ENCODE data around the gene INAFM2. TPM values are rescaled to one million over a fixed set of nuclear protein-coding genes. Genes with fewer than 3 reads are reported as not detected.
A peak's percentile ranks its signal among the peaks of the same experiment; 100 is the strongest.

Gene INAFM2
- total and polyA plus RNA-seq, 4 donors: 3.3 to 5.7 (median 4.4) TPM

DNA sequence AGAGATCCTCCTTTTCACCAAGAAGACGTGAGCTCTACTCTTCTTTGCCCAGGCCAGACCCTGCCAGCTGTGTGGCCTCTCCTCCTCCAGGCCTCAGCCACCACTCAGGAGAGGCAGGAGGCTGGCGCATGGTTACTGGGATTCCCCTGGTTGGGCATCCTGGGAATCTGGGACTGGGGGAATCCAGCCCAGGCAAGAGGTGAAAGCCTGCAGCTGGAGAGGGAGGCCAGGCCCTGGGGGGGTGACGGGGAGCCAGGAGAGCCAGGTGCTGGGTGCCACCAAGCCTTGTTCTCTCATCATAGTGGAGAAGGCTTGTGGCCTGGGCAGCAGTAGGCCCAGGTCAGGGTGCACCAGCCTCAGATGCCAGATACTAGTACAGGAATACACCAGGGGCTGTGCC lies 11.0 kb downstream of the INAFM2 start:
- TF ChIP-seq, protein P1, sequence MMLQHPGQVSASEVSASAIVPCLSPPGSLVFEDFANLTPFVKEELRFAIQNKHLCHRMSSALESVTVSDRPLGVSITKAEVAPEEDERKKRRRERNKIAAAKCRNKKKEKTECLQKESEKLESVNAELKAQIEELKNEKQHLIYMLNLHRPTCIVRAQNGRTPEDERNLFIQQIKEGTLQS (IDR thresholded peaks at IDR 0.05): no peak
- TF ChIP-seq JUND (IDR thresholded peaks at IDR 0.05): no peak
- no peak for TF ChIP-seq NR2F2 (IDR thresholded peaks at IDR 0.05)
- no peak for TF ChIP-seq GABPA (IDR thresholded peaks at IDR 0.05 in 1 of 2, conservative IDR thresholded peaks at IDR 0.05 in 1 of 2)
- TF ChIP-seq TAF1 (conservative IDR thresholded peaks at IDR 0.05): no peak
- TF ChIP-seq EGR1 (IDR thresholded peaks at IDR 0.05; ENCODE audit: low read depth in 2 of 2): no peak
- Histone ChIP-seq H3K27me3 (ENCODE audit: control insufficient read depth in 4 of 4, insufficient read depth in 4 of 4, low read length in 3 of 4) (no peaks in the 10 kb centered on the region), H3K9me3 (ENCODE audit: control insufficient read depth in 4 of 4, low read length in 3 of 4) (no peaks in the 10 kb centered on the region), H3K4me1 (ENCODE audit: control insufficient read depth in 4 of 4, insufficient read depth in 4 of 4, low read length in 3 of 4) (peaks cover 0 to 24% (median 8%) of the 10 kb centered on the region in 4 donors), H3K4me3 (ENCODE audit: low read depth in 1 of 3, low read length in 3 of 3) (no peak overlapping the region), H3K36me3 (ENCODE audit: control insufficient read depth in 4 of 4, insufficient read depth in 3 of 4, low read depth in 1 of 4, low read length in 3 of 4) (no peaks in the 10 kb centered on the region), H3K9ac (ENCODE audit: low read depth in 1 of 2, low read length in 2 of 2) (no peak overlapping the region), H3K27ac (ENCODE audit: low read depth in 1 of 2, low read length in 2 of 2) (peak overlapping the region; percentile 67 to 80)
- WGBS: 83% methylated on average over 3 of the region's 3 CpGs
- no peak for DNase-seq (ENCODE audit: low spot score)

- no peaks in the 10 kb centered on the region for H3K9me3 ChIP-seq (ENCODE audit: control insufficient read depth in 4 of 4, low read length in 3 of 4)
- H3K36me3 ChIP-seq (ENCODE audit: control insufficient read depth in 4 of 4, insufficient read depth in 3 of 4, low read depth in 1 of 4, low read length in 3 of 4): no peaks in the 10 kb centered on the region
- H3K4me1 ChIP-seq (ENCODE audit: control insufficient read depth in 4 of 4, insufficient read depth in 4 of 4, low read length in 3 of 4): peaks cover 3 to 30% (median 15%) of the 10 kb centered on the region in 4 donors
- no peaks in the 10 kb centered on the region for H3K27me3 ChIP-seq (ENCODE audit: control insufficient read depth in 4 of 4, insufficient read depth in 4 of 4, low read length in 3 of 4)
- H3K9ac ChIP-seq (ENCODE audit: low read depth in 1 of 2, low read length in 2 of 2): no peak overlapping the region
- no peak for DNase-seq (ENCODE audit: low spot score)
- peak overlapping the region; percentile 67 to 80 for H3K27ac ChIP-seq (ENCODE audit: low read depth in 1 of 2, low read length in 2 of 2)
- 87% methylated on average over 26 of the region's 26 CpGs for WGBS
- H3K4me3 ChIP-seq (ENCODE audit: low read depth in 1 of 3, low read length in 3 of 3): no peak overlapping the region
- TF ChIP-seq FOXA1 (IDR thresholded peaks at IDR 0.05): no peak
- TF ChIP-seq RXRA (IDR thresholded peaks at IDR 0.05): no peak
- no peak for TF ChIP-seq FOXA2 (IDR thresholded peaks at IDR 0.05)
- TF ChIP-seq, protein P2, sequence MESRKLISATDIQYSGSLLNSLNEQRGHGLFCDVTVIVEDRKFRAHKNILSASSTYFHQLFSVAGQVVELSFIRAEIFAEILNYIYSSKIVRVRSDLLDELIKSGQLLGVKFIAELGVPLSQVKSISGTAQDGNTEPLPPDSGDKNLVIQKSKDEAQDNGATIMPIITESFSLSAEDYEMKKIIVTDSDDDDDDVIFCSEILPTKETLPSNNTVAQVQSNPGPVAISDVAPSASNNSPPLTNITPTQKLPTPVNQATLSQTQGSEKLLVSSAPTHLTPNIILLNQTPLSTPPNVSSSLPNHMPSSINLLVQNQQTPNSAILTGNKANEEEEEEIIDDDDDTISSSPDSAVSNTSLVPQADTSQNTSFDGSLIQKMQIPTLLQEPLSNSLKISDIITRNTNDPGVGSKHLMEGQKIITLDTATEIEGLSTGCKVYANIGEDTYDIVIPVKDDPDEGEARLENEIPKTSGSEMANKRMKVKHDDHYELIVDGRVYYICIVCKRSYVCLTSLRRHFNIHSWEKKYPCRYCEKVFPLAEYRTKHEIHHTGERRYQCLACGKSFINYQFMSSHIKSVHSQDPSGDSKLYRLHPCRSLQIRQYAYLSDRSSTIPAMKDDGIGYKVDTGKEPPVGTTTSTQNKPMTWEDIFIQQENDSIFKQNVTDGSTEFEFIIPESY (IDR thresholded peaks at IDR 0.05): no peak
- TF ChIP-seq HNF4G (IDR thresholded peaks at IDR 0.05): no peak
- TF ChIP-seq MAX (IDR thresholded peaks at IDR 0.05): no peak
- TF ChIP-seq EGR1 (IDR thresholded peaks at IDR 0.05; ENCODE audit: low read depth in 2 of 2): no peak
- no peak for TF ChIP-seq SP1 (IDR thresholded peaks at IDR 0.05)
- no peak for TF ChIP-seq REST (IDR thresholded peaks at IDR 0.05)
- TF ChIP-seq YY1 (IDR thresholded peaks at IDR 0.05): no peak
- TF ChIP-seq JUND (IDR thresholded peaks at IDR 0.05): no peak
- no peak for TF ChIP-seq GABPA (IDR thresholded peaks at IDR 0.05 in 1 of 2, conservative IDR thresholded peaks at IDR 0.05 in 1 of 2)
- no peak for TF ChIP-seq HNF4A (conservative IDR thresholded peaks at IDR 0.05)
- no peak for TF ChIP-seq TAF1 (conservative IDR thresholded peaks at IDR 0.05)
- TF ChIP-seq NR2F2 (IDR thresholded peaks at IDR 0.05): no peak
- TF ChIP-seq CTCF (IDR thresholded peaks at IDR 0.05; ENCODE audit: low read depth, low read length, missing input control): no peak
- TF ChIP-seq, protein P1 (IDR thresholded peaks at IDR 0.05): no peak
- no peak for TF ChIP-seq RAD21 (IDR thresholded peaks at IDR 0.05)
These were observed 11.7 kb downstream of the INAFM2 start for GRCh38 chr15:40334941-40335795.

Data from liver (tissue), 9 donors.